ENCODE results near the gene CFAP299.

Gene CFAP299

GRCh38 chr4:80463509-80463908 lies 128.0 kb downstream of the CFAP299 start:
- no peak for DNase-seq

GRCh38 chr4:80465238-80465637 lies 129.7 kb downstream of the CFAP299 start:
- Histone ChIP-seq H3K79me2 (ENCODE audit: low read length) (no peaks in the 10 kb centered on the region), H3K27me3 (replicated peaks; ENCODE audit: insufficient read depth, low read length) (0 out of 2 replicates have a peak, but pooled peaks cover 3% of the 10 kb centered on the region), H3K4me3 (ENCODE audit: low read length) (no peak overlapping the region), H3K9me2 (replicated peaks; ENCODE audit: insufficient read depth, low read length) (no peaks in the 10 kb centered on the region), H2AFZ (ENCODE audit: low read length) (no peak overlapping the region), H3F3A (ENCODE audit: insufficient read depth, low read length) (no peaks in the 10 kb centered on the region), H3K9ac (ENCODE audit: low read length) (no peak overlapping the region), H3K9me3 (replicated peaks; ENCODE audit: insufficient read depth, low read length) (no peaks in the 10 kb centered on the region), H3K4me2 (ENCODE audit: low read depth, low read length) (no peak overlapping the region), H4K20me1 (ENCODE audit: insufficient read depth, low read length) (no peaks in the 10 kb centered on the region), H3K36me3 (replicated peaks; ENCODE audit: insufficient read depth, low read length) (no peaks in the 10 kb centered on the region), H3K27ac (ENCODE audit: low read length) (no peak overlapping the region), H3K4me1 (ENCODE audit: low read length) (no peaks in the 10 kb centered on the region; the same call in 1 of the 2 replicates)
- no peak for DNase-seq
- TF ChIP-seq CTCF (IDR thresholded peaks at IDR 0.05; ENCODE audit: low read length): no peak
- TF ChIP-seq EZH2 (optimal IDR thresholded peaks at IDR 0.05; ENCODE audit: low read depth, low read length): no peak
- TF ChIP-seq EZH2phosphoT487 (IDR thresholded peaks at IDR 0.05; ENCODE audit: low read length): no peak

More at GRCh38 chr4:80463509-80463908, 128.0 kb downstream of the CFAP299 start:
- H3K27me3 ChIP-seq (replicated peaks; ENCODE audit: insufficient read depth, low read length): no peaks in the 10 kb centered on the region
- H3K9me2 ChIP-seq (replicated peaks; ENCODE audit: insufficient read depth, low read length): no peaks in the 10 kb centered on the region
- TF ChIP-seq CTCF (IDR thresholded peaks at IDR 0.05; ENCODE audit: low read length) (no peak), EZH2 (optimal IDR thresholded peaks at IDR 0.05; ENCODE audit: low read depth, low read length) (no peak), EZH2phosphoT487 (IDR thresholded peaks at IDR 0.05; ENCODE audit: low read length) (no peak)
- H3K4me3 ChIP-seq (ENCODE audit: low read length): no peak overlapping the region
- no peaks in the 10 kb centered on the region for H3K36me3 ChIP-seq (replicated peaks; ENCODE audit: insufficient read depth, low read length)
- peaks cover 3% of the 10 kb centered on the region; the same call in 1 of the 2 replicates for H3K4me1 ChIP-seq (ENCODE audit: low read length)
- no peaks in the 10 kb centered on the region for H4K20me1 ChIP-seq (ENCODE audit: insufficient read depth, low read length)
- no peak overlapping the region for H3K27ac ChIP-seq (ENCODE audit: low read length)
- H3K9ac ChIP-seq (ENCODE audit: low read length): no peak overlapping the region
- no peaks in the 10 kb centered on the region for H3F3A ChIP-seq (ENCODE audit: insufficient read depth, low read length)
- H3K4me2 ChIP-seq (ENCODE audit: low read depth, low read length): peak overlapping the region; percentile 18; the same call in 1 of the 2 replicates
- H3K9me3 ChIP-seq (replicated peaks; ENCODE audit: insufficient read depth, low read length): no peaks in the 10 kb centered on the region
- peak overlapping the region; percentile 17; the same call in 1 of the 2 replicates for H2AFZ ChIP-seq (ENCODE audit: low read length)
- no peaks in the 10 kb centered on the region for H3K79me2 ChIP-seq (ENCODE audit: low read length)

- Histone ChIP-seq H3F3A (ENCODE audit: insufficient read depth, low read length) (no peaks in the 10 kb centered on the region), H3K9me2 (replicated peaks; ENCODE audit: insufficient read depth, low read length) (no peaks in the 10 kb centered on the region), H3K9me3 (replicated peaks; ENCODE audit: insufficient read depth, low read length) (no peaks in the 10 kb centered on the region), H3K4me3 (ENCODE audit: low read length) (no peak overlapping the region), H3K4me1 (ENCODE audit: low read length) (no peaks in the 10 kb centered on the region; the same call in 1 of the 2 replicates), H3K4me2 (ENCODE audit: low read depth, low read length) (no peak overlapping the region), H3K27ac (ENCODE audit: low read length) (no peak overlapping the region), H2AFZ (ENCODE audit: low read length) (no peak overlapping the region), H3K36me3 (replicated peaks; ENCODE audit: insufficient read depth, low read length) (no peaks in the 10 kb centered on the region), H3K9ac (ENCODE audit: low read length) (no peak overlapping the region), H4K20me1 (ENCODE audit: insufficient read depth, low read length) (no peaks in the 10 kb centered on the region), H3K27me3 (replicated peaks; ENCODE audit: insufficient read depth, low read length) (0 out of 2 replicates have a peak, but pooled peaks cover 8% of the 10 kb centered on the region), H3K79me2 (ENCODE audit: low read length) (no peaks in the 10 kb centered on the region)
- no peak for TF ChIP-seq CTCF (IDR thresholded peaks at IDR 0.05; ENCODE audit: low read length)
- no peak for DNase-seq
Observed at GRCh38 chr4:80465736-80466135, 130.2 kb downstream of the CFAP299 start.

Measured in MM.1S (cell line).